ENCODE data around the gene ARFGAP1.
"Not testable (repeated sequence)": the region's sequence is repeated elsewhere in the genome, so short reads cannot be mapped to it uniquely, and the experiment has no call there.

The ARFGAP1 gene

DNA sequence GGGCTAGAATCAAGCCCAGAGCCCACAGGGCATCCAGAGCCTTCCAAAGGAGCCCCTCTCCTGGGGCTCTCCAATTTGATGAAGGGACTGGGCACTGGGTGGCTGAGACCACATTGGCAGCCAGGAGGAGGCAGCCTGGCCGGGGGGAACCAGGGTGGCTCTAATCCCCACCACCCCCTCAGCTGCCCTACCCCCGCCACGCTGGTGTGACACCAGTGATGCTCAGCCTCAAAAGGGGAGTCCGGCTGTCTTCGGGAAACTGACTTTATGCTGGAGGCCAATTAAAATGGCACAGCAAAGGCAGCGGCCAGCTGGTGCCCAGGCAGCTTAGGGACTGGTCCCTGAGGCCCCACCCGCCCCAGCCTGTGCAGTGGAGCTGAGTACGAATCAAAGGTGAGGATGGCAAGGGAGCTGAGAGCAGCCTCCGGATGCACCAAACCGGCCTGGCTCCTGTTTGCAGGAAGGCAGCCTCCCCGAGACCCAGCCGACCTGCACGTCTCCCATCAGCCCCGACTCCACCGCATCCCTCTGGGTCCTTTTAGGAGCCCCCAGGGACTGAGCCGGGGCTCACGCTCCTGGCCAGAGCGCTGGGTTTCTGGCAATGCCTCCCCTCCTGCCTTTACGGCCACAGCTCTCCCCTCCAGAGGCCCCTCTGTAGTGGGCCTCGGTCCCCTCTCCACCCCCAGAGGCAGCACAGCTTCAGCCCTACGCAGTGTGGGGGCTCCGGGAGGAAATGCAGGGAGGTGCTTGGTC lies 60.1 kb downstream of the ARFGAP1 start:
- no peak for DNase-seq (ENCODE audit: low spot score)

DNA sequence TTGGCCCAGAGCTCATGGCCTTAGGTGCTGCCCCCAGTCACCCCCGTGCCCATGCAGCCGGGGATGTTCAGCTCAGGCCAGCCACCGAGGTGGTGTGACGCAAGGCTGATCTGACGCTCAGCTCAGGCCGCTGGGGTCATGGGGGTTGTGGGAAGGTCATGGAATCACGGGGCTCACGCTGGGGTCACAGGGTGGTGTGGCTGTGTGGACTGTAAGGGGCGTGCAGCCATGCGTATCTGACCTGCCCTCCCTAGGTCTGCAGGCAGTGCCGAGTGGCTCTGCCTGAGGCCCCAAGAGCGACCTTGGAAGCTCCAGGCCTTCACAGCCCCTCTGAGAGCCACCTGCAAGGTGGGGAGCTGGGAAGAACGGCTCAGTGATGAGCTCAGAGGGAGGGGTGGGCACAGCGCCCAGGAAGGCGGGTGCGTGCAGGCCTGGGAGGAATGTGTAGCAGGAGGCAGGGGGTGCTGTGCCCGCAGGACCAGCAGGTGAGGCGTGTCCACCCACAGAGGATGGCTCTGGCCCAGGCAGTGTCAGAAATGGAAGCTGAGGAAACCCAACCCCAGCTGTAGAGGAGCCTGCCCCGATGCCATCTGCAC lies 60.7 kb downstream of the ARFGAP1 start:
- no peak for DNase-seq (ENCODE audit: low spot score)

DNA sequence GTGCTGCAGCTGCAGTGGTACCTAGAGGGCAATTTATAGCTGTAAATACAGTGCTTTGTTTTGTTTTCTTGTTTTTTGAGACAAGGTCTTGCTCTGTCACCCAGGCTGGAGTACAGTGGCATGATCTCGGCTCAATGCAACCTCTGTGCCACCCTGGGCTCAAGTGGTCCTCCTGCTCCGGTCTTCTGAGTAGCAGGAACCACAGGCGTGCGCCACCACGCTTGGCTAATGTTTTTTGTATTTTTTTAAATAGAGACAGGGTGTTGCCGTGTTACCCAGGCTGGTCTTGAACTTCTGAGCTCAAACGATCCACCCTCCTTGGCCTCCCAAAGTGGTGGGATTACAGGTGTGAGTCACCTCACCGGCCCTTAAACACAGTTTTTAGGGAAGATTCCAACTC lies 61.7 kb downstream of the ARFGAP1 start:
- DNase-seq (ENCODE audit: low spot score): no peak

DNA sequence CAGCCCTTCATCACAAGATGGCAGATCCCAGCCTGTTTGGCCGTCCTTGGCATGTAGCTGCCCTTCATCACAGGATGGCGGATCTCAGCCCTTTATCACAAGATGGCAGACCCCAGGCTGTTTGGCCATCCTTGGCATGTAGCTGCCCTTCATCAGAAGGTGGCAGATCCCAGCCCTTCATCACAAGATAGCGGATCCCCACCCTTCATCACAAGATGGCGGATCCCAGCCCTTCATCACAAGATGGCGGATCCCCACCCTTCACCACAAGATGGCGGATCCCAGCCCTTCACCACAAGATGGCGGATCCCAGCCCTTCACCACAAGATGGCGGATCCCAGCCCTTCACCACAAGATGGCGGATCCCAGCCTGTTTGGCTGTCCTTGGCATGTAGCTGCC lies 62.4 kb downstream of the ARFGAP1 start:
- DNase-seq (ENCODE audit: low spot score): not testable (repeated sequence)

DNA sequence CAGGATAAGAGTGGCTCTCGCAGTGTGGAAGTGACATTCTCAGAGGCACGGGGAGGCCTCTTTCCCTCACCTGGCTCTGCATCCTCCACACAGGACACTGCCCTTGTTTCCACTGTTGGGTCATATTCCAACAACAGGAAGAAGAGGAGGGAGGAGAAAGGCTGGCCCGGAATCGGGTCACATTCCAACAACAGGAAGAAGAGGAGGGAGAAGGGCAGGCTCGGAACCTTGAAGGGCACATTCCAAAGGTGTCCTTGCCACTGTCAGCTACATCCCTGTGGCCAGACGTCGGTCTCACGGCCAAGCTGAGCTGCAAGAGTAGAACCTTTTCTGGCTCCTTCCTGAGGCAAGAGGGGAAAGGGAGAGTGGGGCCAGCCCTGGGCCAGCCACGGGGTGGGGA lies 63.1 kb downstream of the ARFGAP1 start:
- no peak for DNase-seq (ENCODE audit: low spot score)

DNA sequence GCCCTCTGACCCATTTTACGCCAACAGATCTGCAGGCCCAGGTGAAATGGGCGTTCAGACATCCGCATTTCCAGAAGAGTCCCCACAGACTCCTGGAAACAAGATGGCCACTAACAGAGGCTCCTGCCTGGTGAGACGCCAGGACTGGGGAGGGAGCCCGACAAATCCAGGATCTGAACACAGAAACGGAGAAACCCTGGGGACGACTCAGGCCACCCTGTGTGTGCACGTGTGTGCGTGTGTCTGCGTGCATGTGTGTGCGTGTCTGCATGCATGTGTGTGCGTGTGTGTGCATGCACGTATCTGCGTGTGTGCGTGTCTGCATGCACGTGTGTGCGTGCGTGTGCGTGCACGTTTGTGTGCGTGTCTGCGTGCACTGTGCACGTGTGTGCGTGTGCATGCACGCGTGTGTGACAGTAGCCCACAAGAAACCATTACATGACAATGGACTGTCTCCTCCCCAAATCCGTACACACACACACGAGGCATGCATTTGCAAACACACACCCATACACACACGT lies 63.7 kb downstream of the ARFGAP1 start:
- DNase-seq (ENCODE audit: low spot score): no peak

DNA sequence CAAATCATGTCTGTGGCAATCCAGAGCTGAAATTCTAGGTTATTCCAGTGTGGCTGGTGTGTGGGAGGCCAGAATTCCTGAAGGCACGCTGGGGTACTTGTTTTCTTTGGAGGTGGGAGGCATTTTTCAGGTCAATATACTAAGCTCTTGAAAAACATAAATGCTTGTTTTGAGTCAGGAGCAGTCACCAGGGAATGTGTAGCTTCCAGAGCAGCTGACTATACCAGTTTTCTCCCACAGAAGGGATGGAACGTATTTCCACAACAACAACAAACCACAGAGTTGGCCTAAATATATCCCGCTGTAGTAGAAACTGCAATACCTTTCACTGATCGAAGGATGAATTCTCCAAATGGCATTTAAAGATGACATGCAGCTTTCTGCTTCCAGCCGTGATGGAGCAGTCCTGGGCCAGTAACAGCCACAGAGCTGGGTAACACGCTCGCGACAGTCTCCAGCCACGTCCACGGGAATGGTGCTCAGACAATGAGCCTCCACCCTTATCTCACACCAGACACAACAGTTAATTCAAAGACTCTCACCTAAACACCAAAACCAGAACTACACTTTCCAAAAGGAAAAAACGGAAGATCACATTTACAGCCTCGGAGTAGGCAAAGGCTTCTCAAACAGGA lies 65.3 kb downstream of the ARFGAP1 start:
- no peak for DNase-seq (ENCODE audit: low spot score)

Data from CD4-positive, alpha-beta T cell treated with Interleukin-6 at 100 ng/mL for 8 hours (primary cell).